D341Med (cell line): ENCODE measurements around the gene RNF7.
A peak's percentile ranks its signal among the peaks of the same experiment; 100 is the strongest.
"Not testable (repeated sequence)": the region's sequence is repeated elsewhere in the genome, so short reads cannot be mapped to it uniquely, and the experiment has no call there.

Source experiments
- DNase-seq: peaks from one replicate; pipeline ENCODE4 v3.0.0; 2012; ENCODE audit warnings: low spot score

The RNF7 gene

DNA sequence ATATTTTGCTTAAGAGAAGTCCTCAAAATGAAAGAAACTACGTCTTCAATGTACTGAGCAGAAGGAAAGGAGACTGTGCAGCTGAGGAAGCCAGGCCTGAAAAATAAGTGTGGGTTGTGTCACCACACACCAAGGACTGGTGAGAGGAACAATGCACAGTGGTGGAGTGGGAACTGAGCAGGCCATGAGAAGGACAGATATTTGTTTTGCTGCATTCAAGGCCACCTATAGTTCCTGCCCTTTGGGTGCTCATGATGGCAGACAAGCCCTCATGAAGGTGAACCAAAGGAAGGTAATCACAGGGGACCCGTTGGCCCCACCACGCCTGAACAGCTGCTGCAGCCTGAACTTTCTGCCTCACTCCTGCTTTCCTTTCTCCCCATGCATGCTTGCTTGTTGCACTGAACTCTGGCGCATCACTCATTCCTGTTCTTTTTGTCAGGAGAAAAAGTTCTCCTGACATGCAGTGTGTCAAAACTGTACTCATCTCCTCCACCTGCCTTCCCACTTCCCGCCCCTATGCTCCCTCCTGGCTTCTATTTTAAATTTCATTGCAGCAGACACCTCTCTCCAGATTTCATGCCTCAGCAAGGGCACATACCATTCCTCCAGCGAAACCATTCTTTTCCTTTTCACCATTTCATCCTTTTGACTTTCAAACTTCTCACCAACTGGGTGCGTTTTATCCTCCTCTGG lies 2.2 kb upstream of the RNF7 start:
- DNase-seq: no peak

- no peak for DNase-seq
These were observed 1.0 kb upstream of the RNF7 start for GRCh38 chr3:141737093-141737492.

DNA sequence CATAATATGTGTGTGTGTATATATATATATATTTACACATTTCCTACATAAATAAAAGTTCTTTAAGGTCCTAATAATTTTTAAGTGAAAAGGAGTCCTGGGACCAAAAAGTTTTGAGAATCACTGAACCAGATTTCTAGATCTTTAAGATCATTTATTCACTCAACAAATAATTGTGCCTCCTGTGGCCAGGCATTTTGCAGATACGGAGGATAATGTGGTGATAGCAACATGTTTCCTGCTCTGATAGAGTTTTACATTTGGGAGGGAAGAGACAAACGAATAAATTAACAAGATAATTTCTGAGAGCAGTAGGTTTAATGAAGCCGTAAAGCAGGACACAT lies 448 bp upstream of the RNF7 start:
- DNase-seq: no peak

DNA sequence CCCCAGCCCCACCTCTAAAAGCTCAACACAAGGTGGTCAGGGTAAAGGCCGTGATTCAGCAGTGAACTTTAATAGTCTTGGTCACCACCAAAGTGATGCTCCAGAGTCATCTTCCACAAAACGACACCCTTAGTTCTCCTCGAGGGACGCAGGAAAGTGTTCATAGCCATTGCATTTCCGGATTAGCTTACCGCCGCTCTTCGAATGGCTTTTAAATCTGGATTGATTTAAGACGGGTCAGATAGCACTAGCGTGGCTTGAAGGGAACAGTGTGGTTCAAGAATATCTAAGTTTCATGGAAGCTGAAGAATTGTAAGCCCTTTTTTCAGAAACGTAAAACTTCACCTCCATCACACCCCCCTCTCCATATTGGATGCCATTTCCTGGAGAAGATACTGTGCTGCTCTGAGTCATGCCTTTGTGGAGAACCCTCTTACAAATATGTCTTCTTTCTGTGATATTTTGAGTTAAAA lies 829 bp downstream of the RNF7 start:
- no peak for DNase-seq

DNA sequence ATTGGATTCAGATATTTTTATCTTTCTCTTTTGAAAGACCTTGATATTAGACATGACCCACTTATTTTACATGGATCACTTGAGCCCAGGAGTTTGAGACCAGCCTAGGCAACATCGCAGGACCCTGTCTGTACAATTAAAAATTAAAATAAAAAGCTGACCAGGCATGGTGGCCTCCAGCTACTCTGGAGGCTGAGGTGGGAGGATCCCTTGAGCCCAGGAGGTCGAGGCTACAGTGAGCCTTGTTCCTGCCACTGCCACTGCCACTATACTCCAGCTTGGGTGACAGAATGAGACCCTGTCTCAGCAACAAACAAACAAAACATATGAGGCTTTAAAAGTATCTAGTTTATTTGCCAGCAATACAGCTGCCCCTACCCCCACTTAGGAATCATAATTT lies 1.6 kb downstream of the RNF7 start:
- DNase-seq: no peak

GRCh38 chr3:141740349-141740748 lies 2.3 kb downstream of the RNF7 start:
- no peak for DNase-seq

DNA sequence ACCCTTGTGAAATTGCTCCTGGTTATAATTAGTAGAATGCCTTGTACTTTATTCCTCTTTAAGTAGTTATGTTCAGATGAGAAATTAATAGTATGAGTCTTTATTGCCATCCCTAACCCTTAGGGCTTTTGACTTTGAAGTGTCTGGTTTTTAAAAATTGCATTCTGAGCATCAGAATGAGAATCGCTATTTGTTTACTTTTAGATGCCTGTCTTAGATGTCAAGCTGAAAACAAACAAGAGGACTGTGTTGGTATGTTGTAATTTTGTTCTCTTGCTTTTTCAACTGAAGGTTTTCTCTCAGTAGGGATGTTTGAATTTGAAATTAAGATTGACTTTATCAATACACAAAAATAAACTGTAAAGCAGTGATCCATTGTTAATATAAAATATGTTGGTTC lies 5.2 kb downstream of the RNF7 start:
- DNase-seq: no peak

- no peak for DNase-seq
These were observed 8.9 kb downstream of the RNF7 start for GRCh38 chr3:141746962-141747361.

DNA sequence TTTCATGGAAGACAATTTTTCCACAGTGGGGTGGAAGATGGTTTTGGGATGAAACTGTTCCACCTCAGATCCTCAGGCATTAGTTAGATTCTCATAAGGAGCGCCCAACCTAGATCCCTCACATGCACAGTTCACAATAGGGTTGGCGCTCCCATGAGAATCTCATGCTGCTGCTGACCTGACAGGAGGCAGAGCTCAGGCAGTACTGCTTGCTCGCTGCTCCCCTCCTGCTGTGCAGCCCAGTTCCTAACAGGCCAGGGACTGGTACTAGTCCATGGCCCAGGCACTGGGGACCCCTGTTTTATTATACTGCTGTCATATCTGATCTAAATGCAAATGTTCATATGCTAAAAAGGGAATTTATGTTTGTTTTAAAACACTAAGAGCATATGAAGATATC lies 15.3 kb downstream of the RNF7 start:
- DNase-seq: no peak

DNA sequence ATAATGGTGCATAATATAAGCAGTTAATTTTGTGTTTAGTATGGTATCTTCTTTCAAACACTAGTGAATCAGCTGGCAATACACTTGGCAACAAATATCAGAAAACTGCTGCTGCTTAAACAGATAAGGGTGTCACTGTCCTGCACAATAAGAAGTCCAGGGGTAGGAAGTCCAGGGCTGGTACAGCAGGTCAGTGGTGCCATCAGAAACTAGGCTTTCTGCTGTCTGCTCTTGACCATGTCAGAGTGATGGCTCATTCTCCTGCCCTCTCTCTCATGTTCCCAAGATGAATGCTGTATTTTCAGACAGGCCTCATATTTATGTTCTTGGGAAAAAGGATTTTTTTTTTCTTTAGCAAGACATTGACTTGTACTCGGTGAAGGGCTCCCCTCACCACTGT lies 15.9 kb downstream of the RNF7 start:
- no peak for DNase-seq

- not testable (repeated sequence) for DNase-seq
These were observed 24.5 kb downstream of the RNF7 start for GRCh38 chr3:141762552-141762951.

GRCh38 chr3:141763088-141763750 lies 25.1 kb downstream of the RNF7 start, which contains the start of gene GRK7:
Gene GRK7 (plus strand): TSS chr3:141763408. CDS start chr3:141778285, 14,877 bp downstream.
- peak; percentile 20 for DNase-seq

GRCh38 chr3:141764045-141764444 lies 25.9 kb downstream of the RNF7 start:
- peak; percentile 8 for DNase-seq

GRCh38 chr3:141764465-141764864 lies 26.4 kb downstream of the RNF7 start:
- DNase-seq: no peak

GRCh38 chr3:141764986-141765385 lies 26.9 kb downstream of the RNF7 start:
- DNase-seq: peak; percentile 10

DNA sequence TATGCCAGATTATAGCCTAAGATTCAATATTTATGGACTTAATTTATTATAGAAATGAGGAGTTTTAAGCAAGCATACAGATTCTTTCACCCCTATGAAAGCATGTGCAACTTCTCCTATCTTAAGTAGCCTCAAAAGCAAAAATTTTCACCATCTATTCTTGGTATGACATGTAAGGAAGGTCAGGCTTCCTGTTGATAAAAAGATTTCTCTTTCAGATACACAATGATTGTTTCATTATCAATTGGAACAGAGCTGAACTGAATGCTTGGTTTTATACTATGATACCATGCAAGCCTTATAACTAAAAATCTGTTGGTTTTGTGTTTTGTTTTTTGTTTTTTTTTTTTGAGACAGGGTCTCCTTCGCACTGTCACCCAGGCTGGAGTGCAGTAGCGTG lies 29.0 kb downstream of the RNF7 start:
- DNase-seq: no peak

DNA sequence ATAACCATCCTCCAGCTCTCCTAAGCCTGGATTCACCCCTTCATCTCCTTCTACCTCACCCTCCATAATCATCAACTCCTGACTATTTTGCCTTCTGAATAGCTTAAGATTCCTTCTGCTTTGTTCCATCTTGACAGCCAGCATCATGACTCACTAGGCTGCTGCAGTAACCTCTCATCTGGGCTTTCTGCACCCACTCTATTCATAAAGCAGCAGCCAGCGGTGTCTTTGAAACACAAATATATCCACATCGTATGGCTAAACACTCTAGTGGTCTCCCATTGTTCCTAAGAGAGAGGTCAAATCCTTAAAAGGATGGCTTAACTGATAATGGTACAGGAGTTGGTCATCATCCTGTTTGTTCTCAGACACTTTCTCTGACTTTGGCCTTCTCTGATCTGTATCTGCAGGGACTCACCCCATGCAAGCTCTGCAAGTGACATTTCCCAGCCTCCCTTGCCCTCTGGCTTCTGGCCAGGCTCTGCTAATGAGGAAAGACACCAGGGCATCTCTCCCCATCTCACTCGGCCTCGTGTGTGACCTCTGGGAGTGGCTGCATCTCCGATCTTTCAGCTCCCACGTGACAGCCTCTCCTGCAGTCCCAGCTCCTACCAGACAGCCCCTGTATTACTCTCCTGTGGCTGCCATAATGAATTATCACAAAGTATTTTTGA lies 31.3 kb downstream of the RNF7 start:
- DNase-seq: no peak

- no peak for DNase-seq
These were observed 35.6 kb downstream of the RNF7 start for GRCh38 chr3:141773676-141774075.

- DNase-seq: no peak
These were observed 38.3 kb downstream of the RNF7 start for GRCh38 chr3:141776376-141776775.

DNA sequence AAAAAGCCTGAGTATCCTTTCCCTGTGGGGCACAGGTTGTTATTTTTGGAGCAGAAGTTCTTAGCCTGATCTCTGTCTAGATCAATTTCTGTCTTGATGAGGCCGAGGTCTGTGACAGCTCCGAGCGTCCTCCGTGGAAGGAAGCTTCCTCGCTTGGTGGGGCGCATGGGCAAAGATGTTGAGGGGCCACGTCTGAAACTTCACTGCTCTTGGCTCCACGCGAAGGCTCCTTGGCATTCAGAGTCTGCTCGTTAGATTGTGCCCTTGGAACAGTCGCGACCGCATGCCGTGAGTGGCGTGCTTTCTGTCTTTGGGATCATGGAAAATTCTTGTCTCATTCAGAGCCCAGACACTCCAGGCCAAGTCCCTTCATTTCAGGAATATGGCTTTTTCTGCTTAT lies 38.8 kb downstream of the RNF7 start:
- DNase-seq: no peak

GRCh38 chr3:141777957-141778813 lies 40.1 kb downstream of the RNF7 start:
- DNase-seq: no peak

DNA sequence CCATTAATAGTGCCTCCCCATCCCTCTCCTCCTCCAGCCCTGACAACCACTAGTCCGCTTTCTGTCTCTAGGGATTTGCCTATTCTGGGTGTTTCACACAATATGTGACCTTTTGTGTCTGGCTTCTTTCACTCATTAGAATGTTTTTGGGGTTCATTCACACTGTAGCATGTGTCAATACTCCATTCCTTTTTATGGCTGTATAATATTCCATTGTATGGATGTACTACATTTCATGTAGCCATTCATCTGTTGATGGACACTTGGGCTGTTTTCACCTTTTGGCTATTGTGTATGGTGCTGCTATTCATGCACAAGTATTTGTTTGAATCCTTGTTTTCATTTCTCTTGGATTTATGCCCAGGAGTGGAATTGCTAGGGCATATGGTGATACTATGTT lies 41.6 kb downstream of the RNF7 start:
- DNase-seq: no peak
